HCT116 (cell line): ENCODE data around the gene SLC38A2.

Experiments used
- EZH2phosphoT487 ChIP-seq: fragments of 200-600 bp; IDR thresholded peaks from 2 replicates; pipeline ENCODE4 v1.6.1; 2018; ENCODE audit warnings: antibody characterized with exemption, borderline replicate concordance
- JUND ChIP-seq: IDR thresholded peaks from 2 replicates; pipeline ENCODE4 v1.6.1; 2012
- MAX ChIP-seq: IDR thresholded peaks from 2 replicates; pipeline ENCODE4 v1.6.1; 2012
- POLR2A ChIP-seq: IDR thresholded peaks from 2 replicates; pipeline ENCODE4 v1.7.0; 2011; ENCODE audit warnings: borderline replicate concordance; ENCODE audit not compliant: insufficient read depth, insufficient read length; ENCODE audit errors: extremely low read depth
- POLR2AphosphoS5 ChIP-seq: IDR thresholded peaks from 2 replicates; pipeline ENCODE4 v1.6.1; 2011; ENCODE audit warnings: mild to moderate bottlenecking, low read depth, low read length, moderate library complexity
- RAD21 ChIP-seq: IDR thresholded peaks from 2 replicates; pipeline ENCODE4 v1.6.1; 2012; ENCODE audit warnings: low read depth, mild to moderate bottlenecking
- YY1 ChIP-seq: IDR thresholded peaks from 2 replicates; pipeline ENCODE4 v1.6.1; 2011; ENCODE audit warnings: low read length, low read depth, moderate library complexity, mild to moderate bottlenecking; ENCODE audit not compliant: insufficient replicate concordance; ENCODE audit errors: extremely low read depth
- ZNF274 ChIP-seq: fragments of 200-500 bp; sonication (Bioruptor generic); IDR thresholded peaks from 2 replicates; pipeline ENCODE4 v1.6.1; 2014; ENCODE audit warnings: mild to moderate bottlenecking, low read depth, low read length, inconsistent platforms
- TF ChIP-seq, protein P1 (sequence below), 3 experiments: fragments of 200-600 bp in 1 of 3; sonication (generic) in 1 of 3; IDR thresholded peaks in 2 of 3; conservative IDR thresholded peaks in 1 of 3; 2 replicates each; pipeline ENCODE4 v1.5.1; 2012 to 2017; ENCODE audit warnings: low read depth in 2 of 3, low read length in 2 of 3, antibody characterized with exemption in 1 of 3, borderline replicate concordance in 1 of 3, control low read depth in 1 of 3, mild to moderate bottlenecking in 1 of 3, mixed read lengths in 1 of 3, mixed run types in 1 of 3, moderate library complexity in 1 of 3; ENCODE audit not compliant: insufficient read depth in 1 of 3

DNA sequence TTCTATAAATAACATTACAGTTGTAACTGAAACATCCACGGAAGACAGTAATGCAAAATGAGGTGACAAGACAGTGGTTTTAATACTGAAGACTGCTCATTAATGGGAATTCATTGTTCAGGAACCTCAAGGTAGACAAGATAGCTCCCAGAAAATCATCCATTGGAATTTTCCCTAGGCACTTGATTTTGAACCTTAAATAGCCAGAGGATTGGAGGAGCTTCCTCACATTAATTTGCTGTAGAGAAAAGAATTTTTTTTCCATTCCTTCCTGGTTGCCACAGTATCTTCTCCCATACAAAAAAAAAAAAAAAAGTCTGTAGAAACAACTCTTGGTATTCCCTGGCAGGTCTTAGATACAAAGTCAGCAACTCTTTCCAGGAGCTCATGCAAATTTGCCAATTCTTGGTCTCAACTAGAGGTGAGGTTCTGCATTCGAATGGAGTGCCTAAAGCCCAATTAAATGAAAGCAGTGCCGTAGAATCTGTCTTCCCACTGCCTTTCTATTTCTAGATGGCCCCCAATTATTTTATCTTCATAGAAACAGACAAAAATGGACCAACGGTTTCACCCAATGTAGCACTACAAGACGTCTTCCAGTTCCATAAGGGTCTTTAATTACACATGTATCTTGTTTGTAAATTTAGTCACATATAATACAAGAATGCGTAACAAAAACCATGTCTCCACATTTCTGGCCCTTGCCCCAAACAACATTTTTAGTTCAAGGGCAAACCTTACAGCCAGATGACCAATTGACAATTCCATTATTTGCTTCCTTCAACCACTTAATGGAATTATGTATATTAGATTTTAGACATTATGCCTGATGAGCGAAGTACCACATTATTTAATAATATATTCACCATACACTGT is 13.5 kb downstream of the SLC38A2 start:
- TF ChIP-seq POLR2A (no peak), JUND (no peak), POLR2AphosphoS5 (peak; percentile 73), YY1 (no peak), ZNF274 (no peak), EZH2phosphoT487 (no peak), MAX (no peak), RAD21 (no peak)
- TF ChIP-seq, protein P1, sequence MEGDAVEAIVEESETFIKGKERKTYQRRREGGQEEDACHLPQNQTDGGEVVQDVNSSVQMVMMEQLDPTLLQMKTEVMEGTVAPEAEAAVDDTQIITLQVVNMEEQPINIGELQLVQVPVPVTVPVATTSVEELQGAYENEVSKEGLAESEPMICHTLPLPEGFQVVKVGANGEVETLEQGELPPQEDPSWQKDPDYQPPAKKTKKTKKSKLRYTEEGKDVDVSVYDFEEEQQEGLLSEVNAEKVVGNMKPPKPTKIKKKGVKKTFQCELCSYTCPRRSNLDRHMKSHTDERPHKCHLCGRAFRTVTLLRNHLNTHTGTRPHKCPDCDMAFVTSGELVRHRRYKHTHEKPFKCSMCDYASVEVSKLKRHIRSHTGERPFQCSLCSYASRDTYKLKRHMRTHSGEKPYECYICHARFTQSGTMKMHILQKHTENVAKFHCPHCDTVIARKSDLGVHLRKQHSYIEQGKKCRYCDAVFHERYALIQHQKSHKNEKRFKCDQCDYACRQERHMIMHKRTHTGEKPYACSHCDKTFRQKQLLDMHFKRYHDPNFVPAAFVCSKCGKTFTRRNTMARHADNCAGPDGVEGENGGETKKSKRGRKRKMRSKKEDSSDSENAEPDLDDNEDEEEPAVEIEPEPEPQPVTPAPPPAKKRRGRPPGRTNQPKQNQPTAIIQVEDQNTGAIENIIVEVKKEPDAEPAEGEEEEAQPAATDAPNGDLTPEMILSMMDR (IDR thresholded peaks at IDR 0.05 in 2 of 3, conservative IDR thresholded peaks at IDR 0.05 in 1 of 3; ENCODE audit: borderline replicate concordance in 1 of 3, insufficient read depth in 1 of 3, low read depth in 2 of 3, low read length in 2 of 3) = no peak
